Measurements from ENCODE around the gene CSNK1E. TPM values are rescaled to one million over a fixed set of nuclear protein-coding genes. Genes with fewer than 3 reads are reported as not detected.

CSNK1E gene
- total RNA-seq, 4 donors from 2014 or later = 67.9 to 102 (median 91.7) TPM

- TF ChIP-seq POLR2AphosphoS5 (IDR thresholded peaks at IDR 0.05) (no peak), EP300 (IDR thresholded peaks at IDR 0.05) (no peak), POLR2A (IDR thresholded peaks at IDR 0.05; ENCODE audit: low read depth) (no peak)
- TF ChIP-seq, protein P1, sequence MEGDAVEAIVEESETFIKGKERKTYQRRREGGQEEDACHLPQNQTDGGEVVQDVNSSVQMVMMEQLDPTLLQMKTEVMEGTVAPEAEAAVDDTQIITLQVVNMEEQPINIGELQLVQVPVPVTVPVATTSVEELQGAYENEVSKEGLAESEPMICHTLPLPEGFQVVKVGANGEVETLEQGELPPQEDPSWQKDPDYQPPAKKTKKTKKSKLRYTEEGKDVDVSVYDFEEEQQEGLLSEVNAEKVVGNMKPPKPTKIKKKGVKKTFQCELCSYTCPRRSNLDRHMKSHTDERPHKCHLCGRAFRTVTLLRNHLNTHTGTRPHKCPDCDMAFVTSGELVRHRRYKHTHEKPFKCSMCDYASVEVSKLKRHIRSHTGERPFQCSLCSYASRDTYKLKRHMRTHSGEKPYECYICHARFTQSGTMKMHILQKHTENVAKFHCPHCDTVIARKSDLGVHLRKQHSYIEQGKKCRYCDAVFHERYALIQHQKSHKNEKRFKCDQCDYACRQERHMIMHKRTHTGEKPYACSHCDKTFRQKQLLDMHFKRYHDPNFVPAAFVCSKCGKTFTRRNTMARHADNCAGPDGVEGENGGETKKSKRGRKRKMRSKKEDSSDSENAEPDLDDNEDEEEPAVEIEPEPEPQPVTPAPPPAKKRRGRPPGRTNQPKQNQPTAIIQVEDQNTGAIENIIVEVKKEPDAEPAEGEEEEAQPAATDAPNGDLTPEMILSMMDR (IDR thresholded peaks at IDR 0.05) = no peak
- intact Hi-C loops (cut with DNase I) = loop anchor here (10.0 kb wide), 1 partner anchor 85 kb away; no protein-coding TSS in a partner anchor
- Histone ChIP-seq H3K27me3 (no peaks in the 10 kb centered on the region), H3K36me3 (peaks cover 0 to 14% (median 0%) of the 10 kb centered on the region in 4 donors), H3K9me3 (no peaks in the 10 kb centered on the region), H3K4me1 (peaks cover 80 to 89% (median 86%) of the 10 kb centered on the region in 4 donors), H3K4me3 (no peak overlapping the region), H3K27ac (replicated peaks in 1 of 4) (peak overlapping the region; percentile 55 to 96 (median 94))
- 91% methylated on average over 7 of the region's 7 CpGs for WGBS
- DNase-seq (ENCODE audit: extremely low spot score) = no peak
Measured at GRCh38 chr22:38269466-38269865, 47.8 kb downstream of the CSNK1E start.

DNA sequence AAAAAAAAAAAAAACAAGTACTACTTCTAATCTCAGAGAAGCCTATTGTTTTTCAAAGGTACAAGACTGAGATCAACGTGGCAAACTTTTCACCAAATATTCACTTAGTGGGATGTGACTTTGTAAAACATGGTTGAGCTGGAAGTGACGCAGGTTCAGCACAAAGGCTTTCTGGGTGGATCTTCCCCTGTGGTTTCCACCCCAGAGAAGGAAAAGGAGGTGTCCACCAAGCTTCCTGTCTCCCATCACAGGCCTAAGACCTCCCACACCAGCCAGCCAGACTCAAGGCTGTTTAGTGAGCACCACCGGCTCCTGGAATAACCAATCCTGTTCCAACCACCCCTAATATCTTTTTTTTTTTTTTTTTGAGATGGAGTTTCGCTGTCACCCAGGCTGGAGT lies 50.1 kb downstream of the CSNK1E start:
- Histone ChIP-seq H3K36me3 (peaks cover 0 to 30% (median 3%) of the 10 kb centered on the region in 4 donors), H3K9me3 (no peaks in the 10 kb centered on the region), H3K27me3 (no peaks in the 10 kb centered on the region), H3K4me3 (no peak overlapping the region), H3K4me1 (peaks cover 86 to 99% (median 90%) of the 10 kb centered on the region in 4 donors), H3K27ac (replicated peaks in 1 of 4) (peak overlapping the region; percentile 61 to 73 (median 66))
- TF ChIP-seq POLR2A (IDR thresholded peaks at IDR 0.05; ENCODE audit: low read depth) = no peak
- no peak for TF ChIP-seq EP300 (IDR thresholded peaks at IDR 0.05)
- peak; percentile 52 to 70 for TF ChIP-seq POLR2AphosphoS5 (IDR thresholded peaks at IDR 0.05)
- TF ChIP-seq, protein P1 (IDR thresholded peaks at IDR 0.05) = no peak
- 54% methylated on average over 4 of the region's 4 CpGs for WGBS
- intact Hi-C loops (cut with DNase I) = loop anchor here (10.0 kb wide), 1 partner anchor 88 kb away; no protein-coding TSS in a partner anchor
- DNase-seq (ENCODE audit: extremely low spot score) = no peak

- Histone ChIP-seq H3K36me3 (peaks cover 0 to 30% (median 3%) of the 10 kb centered on the region in 4 donors), H3K9me3 (no peaks in the 10 kb centered on the region), H3K27me3 (no peaks in the 10 kb centered on the region), H3K27ac (replicated peaks in 1 of 4) (peak overlapping the region; percentile 61 to 73 (median 66)), H3K4me3 (no peak overlapping the region), H3K4me1 (peaks cover 87 to 99% (median 90%) of the 10 kb centered on the region in 4 donors)
- intact Hi-C loops (cut with DNase I) = loop anchor here (10.0 kb wide), 1 partner anchor 89 kb away; no protein-coding TSS in a partner anchor
- TF ChIP-seq POLR2A (IDR thresholded peaks at IDR 0.05; ENCODE audit: low read depth) = no peak
- TF ChIP-seq EP300 (IDR thresholded peaks at IDR 0.05) = no peak
- TF ChIP-seq, protein P1 (IDR thresholded peaks at IDR 0.05) = no peak
- no peak for TF ChIP-seq POLR2AphosphoS5 (IDR thresholded peaks at IDR 0.05)
- no peak for DNase-seq (ENCODE audit: extremely low spot score)
- WGBS = 61% methylated on average over 8 of the region's 8 CpGs
Measured at GRCh38 chr22:38266120-38266519, 51.1 kb downstream of the CSNK1E start.

DNA sequence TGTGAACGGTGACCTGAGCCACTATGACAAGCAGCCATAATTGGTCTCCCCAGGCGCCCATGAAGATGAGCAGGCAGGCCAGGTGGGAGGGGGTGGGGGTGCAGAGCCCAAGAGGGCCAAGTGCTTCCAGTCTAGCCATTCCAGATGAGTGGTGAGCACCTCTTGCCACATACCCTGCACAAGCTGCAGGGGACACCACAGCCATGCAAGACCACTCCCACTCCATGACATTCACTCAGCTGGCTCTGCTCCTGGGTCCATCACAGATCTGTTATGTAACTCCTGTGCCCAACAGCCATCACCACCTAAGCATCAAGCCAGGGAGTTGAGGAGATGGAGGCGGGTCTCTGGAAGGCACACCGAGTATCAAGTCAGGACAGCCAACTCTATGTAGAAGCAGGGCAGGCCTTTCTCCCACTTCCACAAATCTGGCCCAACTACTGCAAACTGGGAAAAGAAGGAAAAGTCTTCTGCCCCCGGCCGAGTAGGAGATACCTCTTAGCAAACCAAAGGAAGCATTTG lies 52.9 kb downstream of the CSNK1E start:
- intact Hi-C loops (cut with DNase I) = loop anchor here (10.0 kb wide), 1 partner anchor 90 kb away; no protein-coding TSS in a partner anchor
- 80% methylated on average over 5 of the region's 6 CpGs for WGBS
- no peak for TF ChIP-seq POLR2A (IDR thresholded peaks at IDR 0.05; ENCODE audit: low read depth)
- no peak for TF ChIP-seq POLR2AphosphoS5 (IDR thresholded peaks at IDR 0.05)
- no peak for TF ChIP-seq EP300 (IDR thresholded peaks at IDR 0.05)
- TF ChIP-seq, protein P1 (IDR thresholded peaks at IDR 0.05) = no peak
- Histone ChIP-seq H3K4me3 (no peak overlapping the region), H3K27me3 (no peaks in the 10 kb centered on the region), H3K27ac (replicated peaks in 1 of 4) (no peak overlapping the region), H3K36me3 (peaks cover 0 to 20% (median 3%) of the 10 kb centered on the region in 4 donors), H3K9me3 (no peaks in the 10 kb centered on the region), H3K4me1 (peaks cover 85 to 99% (median 90%) of the 10 kb centered on the region in 4 donors)
- no peak for DNase-seq (ENCODE audit: extremely low spot score)

Measured in esophagus muscularis mucosa (tissue), 4 donors.